Measurements from ENCODE around the gene MDFIC2. TPM values are rescaled to one million over a fixed set of nuclear protein-coding genes. Genes with fewer than 3 reads are reported as not detected.

The MDFIC2 gene
- total RNA-seq, 1 donor, result not detected

GRCh38 chr3:70233812-70234211 is 78.6 kb downstream of the MDFIC2 start:
- H3K4me1 ChIP-seq (ENCODE audit: insufficient read depth, low read length), result no peaks in the 10 kb centered on the region
- no peak for TF ChIP-seq CTCF (IDR thresholded peaks at IDR 0.05; ENCODE audit: extremely low read depth, low read depth, low read length)
- H3K27me3 ChIP-seq (ENCODE audit: insufficient read depth, low read length), result no peaks in the 10 kb centered on the region
- H2AFZ ChIP-seq (ENCODE audit: low read length), result no peak overlapping the region
- H3K27ac ChIP-seq (ENCODE audit: low read depth, low read length), result no peak overlapping the region
- H4K20me1 ChIP-seq (ENCODE audit: insufficient read depth, low read length), result no peaks in the 10 kb centered on the region
- H3K79me2 ChIP-seq (ENCODE audit: insufficient read depth, low read length), result no peaks in the 10 kb centered on the region
- no peaks in the 10 kb centered on the region for H3K36me3 ChIP-seq (ENCODE audit: insufficient read depth, low read length)
- no peak overlapping the region for H3K4me3 ChIP-seq (ENCODE audit: insufficient read depth, low read length)
- no peak for DNase-seq (ENCODE audit: insufficient read length, low spot score, missing footprints)
- no peak overlapping the region for H3K4me2 ChIP-seq (ENCODE audit: insufficient read depth, low read length)
- H3K9me3 ChIP-seq (ENCODE audit: low read depth, low read length), result no peaks in the 10 kb centered on the region

GRCh38 chr3:70233112-70233511 is 79.3 kb downstream of the MDFIC2 start:
- Histone ChIP-seq H3K79me2 (ENCODE audit: insufficient read depth, low read length) (no peaks in the 10 kb centered on the region), H3K27me3 (ENCODE audit: insufficient read depth, low read length) (no peaks in the 10 kb centered on the region), H2AFZ (ENCODE audit: low read length) (no peak overlapping the region), H3K27ac (ENCODE audit: low read depth, low read length) (no peak overlapping the region), H3K9me3 (ENCODE audit: low read depth, low read length) (no peaks in the 10 kb centered on the region), H3K4me2 (ENCODE audit: insufficient read depth, low read length) (no peak overlapping the region), H3K36me3 (ENCODE audit: insufficient read depth, low read length) (no peaks in the 10 kb centered on the region), H4K20me1 (ENCODE audit: insufficient read depth, low read length) (no peaks in the 10 kb centered on the region), H3K4me1 (ENCODE audit: insufficient read depth, low read length) (no peaks in the 10 kb centered on the region), H3K4me3 (ENCODE audit: insufficient read depth, low read length) (no peak overlapping the region)
- no peak for DNase-seq (ENCODE audit: insufficient read length, low spot score, missing footprints)
- no peak for TF ChIP-seq CTCF (IDR thresholded peaks at IDR 0.05; ENCODE audit: extremely low read depth, low read depth, low read length)

- Histone ChIP-seq H2AFZ (ENCODE audit: low read length) (no peak overlapping the region), H3K36me3 (ENCODE audit: insufficient read depth, low read length) (no peaks in the 10 kb centered on the region), H3K4me1 (ENCODE audit: insufficient read depth, low read length) (no peaks in the 10 kb centered on the region), H3K4me2 (ENCODE audit: insufficient read depth, low read length) (no peak overlapping the region), H3K79me2 (ENCODE audit: insufficient read depth, low read length) (no peaks in the 10 kb centered on the region), H3K27ac (ENCODE audit: low read depth, low read length) (no peak overlapping the region), H3K4me3 (ENCODE audit: insufficient read depth, low read length) (no peak overlapping the region), H3K9me3 (ENCODE audit: low read depth, low read length) (no peaks in the 10 kb centered on the region), H4K20me1 (ENCODE audit: insufficient read depth, low read length) (no peaks in the 10 kb centered on the region), H3K27me3 (ENCODE audit: insufficient read depth, low read length) (no peaks in the 10 kb centered on the region)
- DNase-seq (ENCODE audit: insufficient read length, low spot score, missing footprints), result no peak
- TF ChIP-seq CTCF (IDR thresholded peaks at IDR 0.05; ENCODE audit: extremely low read depth, low read depth, low read length), result no peak
These were observed 81.2 kb downstream of the MDFIC2 start for GRCh38 chr3:70231266-70231701.

- Histone ChIP-seq H3K79me2 (ENCODE audit: insufficient read depth, low read length) (no peaks in the 10 kb centered on the region), H3K4me3 (ENCODE audit: insufficient read depth, low read length) (no peak overlapping the region), H3K4me1 (ENCODE audit: insufficient read depth, low read length) (no peaks in the 10 kb centered on the region), H3K4me2 (ENCODE audit: insufficient read depth, low read length) (no peak overlapping the region), H3K27me3 (ENCODE audit: insufficient read depth, low read length) (no peaks in the 10 kb centered on the region), H3K36me3 (ENCODE audit: insufficient read depth, low read length) (no peaks in the 10 kb centered on the region), H3K27ac (ENCODE audit: low read depth, low read length) (no peak overlapping the region), H3K9me3 (ENCODE audit: low read depth, low read length) (no peaks in the 10 kb centered on the region), H2AFZ (ENCODE audit: low read length) (no peak overlapping the region), H4K20me1 (ENCODE audit: insufficient read depth, low read length) (no peaks in the 10 kb centered on the region)
- no peak for TF ChIP-seq CTCF (IDR thresholded peaks at IDR 0.05; ENCODE audit: extremely low read depth, low read depth, low read length)
- no peak for DNase-seq (ENCODE audit: insufficient read length, low spot score, missing footprints)
These were observed 85.0 kb downstream of the MDFIC2 start for GRCh38 chr3:70227437-70227836.

All from osteoblast (primary cell).